ENCODE measurements around the gene RAB40B. TPM values are rescaled to one million over a fixed set of nuclear protein-coding genes. Genes with fewer than 3 reads are reported as not detected.

Gene RAB40B
- total RNA-seq, 3 donors from 2014 or later: 21.0 to 52.4 (median 23.9) TPM

DNA sequence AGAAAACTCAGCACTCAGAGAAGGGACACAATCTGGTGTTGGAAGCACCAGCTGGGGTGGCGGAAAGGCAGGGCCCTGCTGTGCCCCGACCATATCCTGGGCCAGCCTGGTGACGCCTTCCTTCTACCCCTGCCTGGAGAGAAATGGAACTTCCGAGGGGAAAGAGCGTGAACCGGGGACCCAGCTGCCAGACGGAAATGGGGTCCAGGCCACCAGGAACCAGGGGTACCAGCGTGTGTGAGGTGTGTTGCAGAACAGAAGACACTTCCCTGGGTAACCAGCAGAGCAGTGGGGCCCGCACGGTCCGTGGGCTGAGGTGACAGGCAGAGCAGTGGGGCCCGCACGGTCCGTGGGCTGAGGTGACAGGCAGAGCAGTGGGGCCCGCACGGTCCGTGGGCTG is 6.8 kb downstream of the RAB40B start:
- intact Hi-C loops (cut with DNase I, micrococcal nuclease): no loop called here
- peak in 2 of 3 donors; percentile 8 to 25 for DNase-seq
- no peak for ATAC-seq
- no peak overlapping the region for H3K4me3 ChIP-seq
- TF ChIP-seq, protein P1, sequence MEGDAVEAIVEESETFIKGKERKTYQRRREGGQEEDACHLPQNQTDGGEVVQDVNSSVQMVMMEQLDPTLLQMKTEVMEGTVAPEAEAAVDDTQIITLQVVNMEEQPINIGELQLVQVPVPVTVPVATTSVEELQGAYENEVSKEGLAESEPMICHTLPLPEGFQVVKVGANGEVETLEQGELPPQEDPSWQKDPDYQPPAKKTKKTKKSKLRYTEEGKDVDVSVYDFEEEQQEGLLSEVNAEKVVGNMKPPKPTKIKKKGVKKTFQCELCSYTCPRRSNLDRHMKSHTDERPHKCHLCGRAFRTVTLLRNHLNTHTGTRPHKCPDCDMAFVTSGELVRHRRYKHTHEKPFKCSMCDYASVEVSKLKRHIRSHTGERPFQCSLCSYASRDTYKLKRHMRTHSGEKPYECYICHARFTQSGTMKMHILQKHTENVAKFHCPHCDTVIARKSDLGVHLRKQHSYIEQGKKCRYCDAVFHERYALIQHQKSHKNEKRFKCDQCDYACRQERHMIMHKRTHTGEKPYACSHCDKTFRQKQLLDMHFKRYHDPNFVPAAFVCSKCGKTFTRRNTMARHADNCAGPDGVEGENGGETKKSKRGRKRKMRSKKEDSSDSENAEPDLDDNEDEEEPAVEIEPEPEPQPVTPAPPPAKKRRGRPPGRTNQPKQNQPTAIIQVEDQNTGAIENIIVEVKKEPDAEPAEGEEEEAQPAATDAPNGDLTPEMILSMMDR (IDR thresholded peaks at IDR 0.05): no peak
- H3K4me1 ChIP-seq (ENCODE audit: low read depth): peaks cover 1% of the 10 kb centered on the region
- H3K36me3 ChIP-seq (ENCODE audit: low read depth): no peaks in the 10 kb centered on the region
- peaks cover 7% of the 10 kb centered on the region for H3K9me3 ChIP-seq

DNA sequence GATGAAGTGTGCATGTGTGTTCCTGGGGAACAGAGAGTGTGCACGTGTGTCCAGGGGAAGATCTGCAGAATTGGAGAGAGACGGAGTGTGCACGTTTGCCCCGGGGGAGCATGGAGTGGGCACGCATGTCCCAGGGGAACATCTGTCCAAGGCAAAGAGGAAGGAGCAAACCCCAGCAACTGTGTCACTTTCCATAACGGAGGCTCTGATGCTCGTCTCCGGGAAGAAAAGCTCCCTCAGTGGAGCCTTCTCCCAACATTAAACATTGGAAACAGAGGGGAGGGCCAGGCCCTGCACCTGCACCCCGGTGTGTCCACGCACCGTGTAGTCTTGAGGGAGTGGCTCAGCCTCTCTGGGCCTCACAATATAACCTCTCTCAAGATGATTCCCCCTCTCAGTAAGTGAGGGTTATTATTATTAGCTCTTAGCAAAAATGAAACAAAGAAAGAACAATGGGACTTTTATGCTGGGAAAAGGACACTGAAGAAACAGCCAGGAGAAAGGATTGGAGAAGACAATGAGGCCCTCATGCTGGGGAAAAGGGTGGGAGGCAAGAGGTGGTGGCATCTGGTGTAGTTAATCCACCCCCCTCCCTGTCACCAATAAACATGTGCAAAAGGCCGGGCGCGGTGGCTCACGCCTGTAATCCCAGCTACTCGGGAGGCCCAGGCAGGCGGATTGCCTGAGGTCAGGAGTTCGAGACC is 7.6 kb downstream of the RAB40B start:
- intact Hi-C loops (cut with DNase I, micrococcal nuclease): no loop called here
- Histone ChIP-seq H3K9me3 (peaks cover 7% of the 10 kb centered on the region), H3K4me1 (ENCODE audit: low read depth) (no peaks in the 10 kb centered on the region), H3K36me3 (ENCODE audit: low read depth) (no peaks in the 10 kb centered on the region), H3K4me3 (no peak overlapping the region)
- ATAC-seq (no peak), DNase-seq (peak in 2 of 3 donors; percentile 17 to 20)
- TF ChIP-seq, protein P1 (IDR thresholded peaks at IDR 0.05): no peak

DNA sequence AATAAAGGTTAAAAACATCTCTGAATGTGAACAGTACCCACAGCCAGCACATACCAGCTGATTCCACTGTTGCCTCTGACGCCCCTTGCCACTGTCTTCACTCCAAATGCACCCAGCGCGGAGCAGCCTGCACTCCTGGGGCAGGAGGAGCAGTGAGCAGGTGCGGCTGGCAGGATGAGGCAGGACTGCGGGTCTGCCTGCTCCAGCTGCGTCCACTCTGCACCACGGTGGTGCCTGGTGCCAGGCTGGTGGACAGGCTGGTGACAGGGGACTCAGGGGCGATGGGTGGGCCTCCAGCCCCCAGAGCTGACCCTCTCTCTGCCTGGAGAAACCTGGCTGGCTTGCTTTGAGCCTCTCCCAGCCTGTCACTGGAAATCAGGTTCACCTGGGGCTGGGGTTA is 9.4 kb downstream of the RAB40B start:
- intact Hi-C loops (cut with DNase I, micrococcal nuclease): no loop called here
- Histone ChIP-seq H3K9me3 (no peaks in the 10 kb centered on the region), H3K4me3 (no peak overlapping the region), H3K36me3 (ENCODE audit: low read depth) (no peaks in the 10 kb centered on the region), H3K4me1 (ENCODE audit: low read depth) (peaks cover 2% of the 10 kb centered on the region)
- ATAC-seq (no peak), DNase-seq (peak in 2 of 3 donors; percentile 21 to 40)
- TF ChIP-seq, protein P1 (IDR thresholded peaks at IDR 0.05): no peak

DNA sequence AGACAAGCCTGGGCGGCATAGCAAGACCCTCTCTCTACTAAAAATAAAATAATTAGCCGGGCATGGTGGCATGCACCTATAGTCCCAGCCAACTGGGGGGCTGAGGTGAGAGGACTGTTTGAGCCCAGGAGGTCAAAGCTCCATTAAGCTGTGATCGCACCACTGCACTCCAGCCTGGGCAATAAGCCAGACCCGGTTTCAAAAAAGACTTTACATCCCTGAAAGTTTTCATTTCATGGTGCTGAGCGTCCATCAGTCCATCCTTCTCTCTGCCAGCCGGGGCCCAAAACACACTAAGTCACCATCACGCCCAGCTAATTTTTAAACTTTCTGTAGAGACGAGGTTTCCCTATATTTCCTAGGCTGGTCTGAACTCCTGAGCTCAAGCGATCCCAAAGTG is 10.6 kb downstream of the RAB40B start:
- H3K4me3 ChIP-seq: no peak overlapping the region
- TF ChIP-seq, protein P1 (IDR thresholded peaks at IDR 0.05): no peak
- H3K36me3 ChIP-seq (ENCODE audit: low read depth): no peaks in the 10 kb centered on the region
- ATAC-seq (no peak), DNase-seq (peak in 2 of 3 donors; percentile 3 to 6)
- no peaks in the 10 kb centered on the region for H3K9me3 ChIP-seq
- peaks cover 8% of the 10 kb centered on the region for H3K4me1 ChIP-seq (ENCODE audit: low read depth)
- intact Hi-C loops (cut with DNase I, micrococcal nuclease): no loop called here

DNA sequence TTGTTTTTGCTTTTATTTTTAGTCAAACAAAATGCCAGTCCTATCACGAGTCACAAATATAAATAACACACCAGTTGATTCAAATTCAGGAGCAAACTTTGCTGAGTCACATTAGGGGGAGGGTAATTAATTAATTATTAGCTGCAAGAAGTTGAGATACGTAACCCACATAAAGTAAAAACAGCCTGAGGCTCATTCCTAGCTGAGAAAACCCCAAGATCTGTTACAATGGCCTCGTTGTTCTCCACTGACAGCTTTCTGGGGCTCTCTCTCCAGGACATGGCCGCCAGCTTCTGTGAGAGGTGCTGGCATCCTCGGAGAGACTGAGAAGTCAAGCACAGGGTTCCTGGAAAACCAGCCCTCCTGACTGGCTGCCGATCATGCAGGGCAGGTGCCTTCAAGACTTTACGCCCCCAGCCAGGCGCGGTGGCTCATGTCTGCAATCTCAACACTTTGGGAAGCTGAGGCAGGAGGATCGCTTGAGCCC is 11.1 kb downstream of the RAB40B start:
- ATAC-seq (no peak), DNase-seq (peak in 2 of 3 donors; percentile 22 to 28)
- intact Hi-C loops (cut with DNase I, micrococcal nuclease): no loop called here
- TF ChIP-seq, protein P1 (IDR thresholded peaks at IDR 0.05): no peak
- Histone ChIP-seq H3K4me3 (no peak overlapping the region), H3K36me3 (ENCODE audit: low read depth) (no peaks in the 10 kb centered on the region), H3K9me3 (no peaks in the 10 kb centered on the region), H3K4me1 (ENCODE audit: low read depth) (peaks cover 8% of the 10 kb centered on the region)

Measured in mucosa of descending colon (tissue), 3 donors.